GM18517 (cell line): ENCODE data around the gene ESRRG.

Source experiments
- ATAC-seq: cut with Tn5 transposase; IDR thresholded peaks from one replicate; pipeline ENCODE4 v1.9.1; 2021; ENCODE audit warnings: mild to moderate bottlenecking, moderate library complexity; ENCODE audit not compliant: unreplicated experiment

Gene ESRRG

DNA sequence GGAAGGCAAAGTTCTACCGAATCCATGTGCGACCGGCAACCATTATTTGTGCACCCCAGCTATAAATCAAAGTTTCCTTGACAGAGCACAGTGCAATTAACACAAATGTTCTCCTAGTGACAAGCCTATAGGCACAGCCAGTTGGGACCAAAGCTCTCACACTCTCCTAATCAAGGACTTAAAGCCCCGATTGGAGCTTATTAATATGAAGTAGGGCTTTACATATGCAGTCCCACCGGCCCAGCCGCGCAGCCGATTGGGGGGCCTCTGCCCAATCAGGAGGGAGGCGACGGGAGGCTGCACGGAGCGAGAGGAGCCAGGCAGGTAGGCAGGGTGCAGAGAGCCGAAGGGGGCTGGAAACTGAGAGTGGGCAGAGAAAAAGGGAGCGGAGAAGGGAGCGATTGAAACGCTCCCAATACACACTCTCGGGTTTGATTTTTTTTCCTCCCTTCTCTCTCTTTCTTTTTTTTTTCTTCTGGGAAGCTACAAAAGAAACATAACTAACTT, at the start of gene ESRRG:
ESRRG (minus strand) TSS at position 156 of the 507 bp plus-strand sequence; CDS start at position 26, 130 bp downstream.
- no peak for ATAC-seq

DNA sequence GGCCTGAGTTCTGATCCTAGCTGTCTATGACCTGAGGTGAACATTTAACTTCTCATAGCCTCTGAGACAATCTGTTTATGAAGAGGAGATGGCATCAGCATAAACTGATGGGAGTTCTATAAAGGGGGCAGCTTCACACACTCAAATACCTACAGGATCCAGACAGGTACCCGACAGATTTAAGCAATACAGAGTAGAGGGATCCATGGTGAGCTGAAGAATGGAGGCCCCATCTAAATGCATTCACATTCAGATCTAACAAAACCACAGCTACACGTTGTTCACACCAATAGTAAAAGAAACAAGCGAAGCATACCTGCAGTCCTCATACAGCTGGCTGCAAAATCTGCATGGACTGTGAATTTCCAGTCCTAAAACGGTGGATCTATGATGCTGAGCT, 48.7 kb upstream of the ESRRG start:
- no peak for ATAC-seq

DNA sequence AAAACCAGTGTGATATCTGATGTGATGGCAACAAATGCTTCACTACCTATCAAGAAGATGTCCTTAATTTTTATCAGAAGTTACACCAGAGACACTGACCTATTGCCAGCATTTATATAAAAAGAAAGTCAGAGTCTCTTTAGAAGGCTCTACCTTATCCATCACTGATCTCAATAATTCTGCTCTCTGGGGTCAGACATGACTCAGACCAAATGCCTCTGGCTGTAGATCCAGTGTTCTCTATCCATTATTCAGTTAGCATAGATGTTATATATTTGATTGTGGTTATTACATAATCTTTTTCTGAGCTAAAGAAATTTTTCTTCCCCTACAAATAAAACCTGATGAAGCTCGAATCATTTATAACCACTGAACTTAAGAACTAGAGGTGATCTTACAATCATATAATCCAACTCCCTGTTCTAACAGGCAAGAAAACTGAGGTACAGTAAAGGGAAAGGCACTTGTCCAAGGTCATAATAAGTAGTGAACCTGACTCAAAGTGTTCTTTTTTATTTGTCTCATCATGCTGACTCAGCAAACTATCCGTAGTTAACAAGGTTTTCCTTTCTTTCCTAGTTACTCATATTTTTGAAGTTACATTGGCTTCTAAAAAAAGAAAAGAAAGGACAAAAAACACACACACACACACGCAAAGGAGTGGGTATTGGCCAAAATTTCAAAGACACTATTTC, 43.6 kb upstream of the ESRRG start:
- no peak for ATAC-seq

DNA sequence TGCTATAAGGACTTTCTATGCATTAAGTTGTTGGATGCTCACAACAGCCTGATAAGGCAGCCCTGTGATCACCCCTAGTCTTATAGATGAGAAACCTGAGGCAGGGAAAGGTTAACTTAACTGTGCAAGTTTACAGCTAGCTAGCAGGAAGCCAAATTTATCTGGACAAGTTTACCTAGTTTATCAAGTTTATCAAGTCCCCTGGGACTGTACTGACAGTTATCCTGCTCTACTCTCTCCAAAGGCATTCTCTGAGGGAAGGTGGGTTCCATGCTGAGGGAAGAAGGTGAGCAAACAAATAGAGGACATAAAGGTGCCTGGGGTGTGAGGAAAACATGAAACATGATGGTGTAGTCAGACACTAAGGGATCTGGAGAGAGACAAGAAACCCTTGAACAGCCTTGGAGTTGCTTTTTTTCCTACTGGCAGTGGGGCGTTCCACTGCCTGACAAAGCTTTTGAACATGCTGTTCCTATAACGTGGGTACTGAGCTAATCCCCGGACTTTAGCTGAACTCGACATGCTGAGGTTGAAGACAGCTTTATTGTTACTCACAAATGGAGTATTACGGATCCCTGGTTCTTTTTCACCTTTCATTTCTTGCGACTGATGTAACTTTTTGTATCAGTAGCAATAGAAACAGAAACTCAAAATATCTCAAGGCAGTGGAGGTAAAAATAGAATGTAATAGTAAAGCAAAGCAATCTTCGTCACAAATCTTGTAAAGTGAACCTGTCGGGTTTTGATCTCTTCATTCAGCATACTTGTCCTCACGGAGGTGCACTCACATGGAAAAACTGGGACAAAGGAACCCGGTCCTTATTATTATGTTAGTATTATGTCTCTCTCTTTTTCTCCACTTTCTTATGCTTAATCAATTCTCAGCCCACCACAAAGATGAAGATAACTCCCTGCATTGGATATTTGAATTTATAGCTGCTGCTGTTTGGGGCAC, 42.4 kb upstream of the ESRRG start:
- no peak for ATAC-seq

DNA sequence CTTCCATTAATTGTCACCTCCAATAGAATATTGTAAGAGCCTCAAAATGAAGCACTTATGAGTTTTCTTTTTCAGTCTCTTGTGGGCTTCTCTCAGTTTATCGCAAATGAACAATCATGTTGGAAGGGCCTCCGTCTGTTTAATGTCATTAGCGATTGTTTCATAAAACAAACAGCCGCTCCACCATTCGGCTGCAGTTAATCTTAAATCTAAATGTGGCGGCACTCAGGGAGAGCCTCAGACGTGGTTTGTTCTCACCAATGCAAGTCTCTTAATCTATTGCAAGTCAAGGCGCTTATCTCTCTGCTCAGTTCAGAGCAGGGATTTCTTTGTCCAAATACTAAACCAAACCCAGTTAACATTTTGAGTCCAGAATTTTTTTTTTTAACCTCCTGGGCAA, 34.9 kb upstream of the ESRRG start:
- ATAC-seq: no peak

DNA sequence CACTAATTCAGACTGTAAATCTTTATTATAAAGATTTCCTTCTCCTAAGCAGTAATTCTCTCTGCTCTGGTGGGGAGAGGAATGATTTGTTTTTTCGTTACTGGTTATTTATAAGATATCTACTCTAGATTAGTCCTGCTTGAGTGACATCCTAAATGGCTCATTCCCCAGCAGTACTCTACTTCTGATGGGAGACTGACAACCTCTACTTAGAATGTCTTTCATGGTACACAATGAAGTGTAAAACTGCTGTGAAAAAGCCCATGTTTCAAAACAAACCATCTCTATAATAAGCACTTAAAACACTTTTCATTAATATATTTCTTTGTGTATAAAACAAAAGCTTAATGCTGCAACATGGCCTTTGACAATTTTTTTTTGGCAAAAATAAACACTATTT, 33.9 kb upstream of the ESRRG start:
- no peak for ATAC-seq

DNA sequence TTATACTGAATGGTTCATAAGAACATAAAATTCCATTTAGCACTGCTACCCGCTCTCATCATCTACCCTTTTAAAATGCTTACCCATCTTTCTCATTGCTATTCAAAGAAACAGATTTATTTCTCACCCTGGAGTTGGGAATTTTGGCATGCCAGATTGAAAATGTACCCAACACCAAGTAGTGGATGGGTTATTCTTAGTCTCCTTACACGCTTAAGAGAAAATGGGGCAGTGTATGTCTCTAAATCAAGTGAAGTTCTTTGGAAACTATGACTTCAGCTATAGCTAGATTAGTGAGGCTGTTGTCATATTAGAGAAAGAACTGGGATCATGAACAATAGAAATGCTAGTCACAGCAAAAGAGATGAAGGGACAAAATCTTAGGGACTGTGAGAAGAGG, 27.7 kb upstream of the ESRRG start:
- no peak for ATAC-seq

DNA sequence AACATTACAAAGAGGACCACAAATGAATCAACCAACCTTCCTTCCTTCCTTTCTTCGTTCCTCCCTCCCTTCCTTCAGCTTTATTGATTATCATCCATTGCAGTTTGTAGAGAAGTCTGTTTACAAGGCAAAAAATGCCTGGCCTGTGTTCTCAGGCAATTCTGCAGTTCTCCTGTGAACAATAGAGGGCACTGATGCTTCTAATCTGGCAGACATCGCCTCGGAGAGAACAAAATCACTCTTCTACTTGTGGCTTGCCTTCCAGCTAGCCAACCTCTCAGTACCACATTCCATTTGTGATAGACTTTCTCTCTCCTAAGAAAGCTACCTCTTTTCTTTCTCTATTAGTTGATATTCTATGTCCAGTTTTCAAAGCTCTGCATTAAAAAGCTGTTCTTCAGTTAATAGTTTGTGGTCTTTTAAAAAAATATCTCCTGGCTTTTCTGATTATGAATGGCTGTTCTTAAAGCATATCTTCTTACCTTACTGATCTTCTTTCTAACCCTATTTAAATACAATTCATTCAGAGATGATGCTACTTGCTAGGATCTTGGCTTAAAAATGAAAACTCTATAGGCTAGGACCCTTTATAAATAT, 26.9 kb upstream of the ESRRG start:
- no peak for ATAC-seq

DNA sequence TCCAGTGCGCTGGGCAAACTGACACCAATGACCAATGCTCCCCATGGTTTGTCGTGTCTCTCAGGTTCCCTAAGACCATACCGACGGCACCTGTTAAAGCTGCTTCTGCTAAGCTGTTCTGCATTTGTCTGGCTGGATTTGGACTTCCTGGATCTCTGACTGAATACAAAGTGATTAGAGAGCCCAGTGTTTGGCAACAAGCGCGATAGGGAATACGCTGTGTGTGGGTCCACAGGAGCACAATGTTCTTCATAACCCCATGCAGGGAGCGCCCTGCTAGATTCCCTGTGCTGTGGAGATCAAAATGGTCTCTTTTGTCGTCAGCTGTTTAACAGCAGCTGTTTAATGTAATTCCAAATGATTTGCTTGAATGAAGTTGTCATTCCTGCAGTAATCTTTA, 26.0 kb upstream of the ESRRG start:
- ATAC-seq: no peak

DNA sequence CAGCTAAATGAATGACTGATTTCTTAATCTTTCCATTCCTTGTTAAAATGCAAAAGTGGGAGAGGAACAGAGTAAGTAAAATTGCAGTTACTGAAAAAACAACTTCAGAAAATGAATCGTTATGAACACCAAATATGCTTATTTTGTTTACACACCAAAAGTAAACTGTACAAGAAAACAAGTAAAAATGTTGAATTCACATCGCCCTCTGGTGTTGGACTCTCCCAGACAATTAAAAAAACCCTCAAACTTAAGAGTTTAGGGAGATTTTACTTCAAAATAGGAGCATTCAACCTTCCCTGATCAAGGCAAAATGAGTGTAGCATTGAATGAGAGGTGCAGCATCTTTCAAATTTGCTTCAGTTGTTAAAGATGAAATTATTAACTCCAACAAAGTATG, 19.4 kb upstream of the ESRRG start:
- ATAC-seq: no peak

DNA sequence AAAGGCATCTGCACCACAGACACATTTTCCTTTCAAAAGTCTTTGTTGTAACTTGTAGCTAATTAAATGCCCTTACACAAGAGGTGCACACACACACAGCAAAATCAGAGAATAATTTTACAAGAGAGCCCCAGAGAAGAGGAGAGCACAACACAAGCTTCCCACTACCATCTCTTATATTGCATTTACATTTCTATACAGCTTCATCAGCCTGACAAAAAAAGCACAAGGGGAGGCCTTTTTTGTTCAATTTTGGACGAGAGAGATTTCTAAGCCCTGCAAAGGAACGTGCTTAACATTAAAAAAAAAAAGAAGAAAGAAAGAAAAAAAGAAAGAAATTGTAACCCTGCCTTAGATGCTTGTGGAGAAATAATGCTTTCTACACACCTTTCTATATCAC, 17.1 kb upstream of the ESRRG start:
- ATAC-seq: no peak

DNA sequence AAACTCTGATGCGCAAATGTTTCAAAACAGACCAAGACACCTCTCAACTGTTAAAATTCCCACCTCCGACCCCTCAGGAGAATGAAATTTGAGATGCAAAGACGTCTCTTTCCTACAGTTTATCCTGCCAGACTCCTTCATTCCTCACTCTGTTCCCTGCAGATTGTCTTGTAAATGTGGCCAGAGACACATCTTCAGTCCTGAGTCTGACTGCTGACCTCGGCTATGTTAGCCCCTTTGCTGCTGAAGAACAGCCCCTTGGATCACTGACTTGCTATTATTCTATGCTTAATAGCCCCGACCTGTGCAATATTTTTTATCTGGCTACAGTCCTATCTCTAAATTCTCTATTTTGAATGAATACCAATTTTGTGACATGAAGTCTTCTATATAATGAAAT, 16.6 kb upstream of the ESRRG start:
- ATAC-seq: no peak

DNA sequence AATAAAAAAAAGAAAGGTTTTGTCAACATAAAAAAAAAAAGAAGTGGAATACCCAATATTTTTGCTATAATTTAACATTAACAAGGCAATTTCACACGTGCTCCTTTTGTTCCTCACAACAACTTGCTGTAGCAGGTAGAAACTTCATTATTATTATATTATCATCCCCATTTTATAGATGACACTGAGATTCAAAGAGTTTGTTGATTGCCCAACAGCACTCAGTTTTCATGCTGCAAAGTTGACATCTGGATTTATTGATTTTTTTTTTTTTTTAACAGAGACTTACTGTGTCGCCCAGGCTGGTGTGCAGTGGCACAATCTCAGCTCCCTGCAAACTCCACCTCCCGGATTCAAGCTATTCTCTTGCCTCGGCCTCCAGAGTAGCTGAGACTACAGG, 8.9 kb upstream of the ESRRG start:
- no peak for ATAC-seq

DNA sequence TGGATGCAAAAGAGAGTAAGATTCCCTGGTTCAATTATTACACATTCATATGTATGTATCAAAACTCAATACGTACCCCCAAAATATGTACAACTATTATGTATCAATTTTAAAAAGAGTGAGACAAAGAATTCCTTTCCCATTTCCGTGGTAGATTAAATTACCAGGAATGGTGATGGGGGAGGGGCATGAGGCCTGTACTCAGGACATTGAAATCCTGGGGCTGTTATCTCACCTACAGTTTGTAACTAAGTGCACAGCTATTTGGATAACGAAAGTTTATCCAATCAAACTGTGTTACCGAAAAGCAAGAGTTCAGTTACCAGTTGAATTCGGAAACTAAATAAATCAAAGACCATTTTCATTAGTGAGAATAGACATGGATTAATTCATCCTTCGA, 8.3 kb upstream of the ESRRG start:
- ATAC-seq: no peak

DNA sequence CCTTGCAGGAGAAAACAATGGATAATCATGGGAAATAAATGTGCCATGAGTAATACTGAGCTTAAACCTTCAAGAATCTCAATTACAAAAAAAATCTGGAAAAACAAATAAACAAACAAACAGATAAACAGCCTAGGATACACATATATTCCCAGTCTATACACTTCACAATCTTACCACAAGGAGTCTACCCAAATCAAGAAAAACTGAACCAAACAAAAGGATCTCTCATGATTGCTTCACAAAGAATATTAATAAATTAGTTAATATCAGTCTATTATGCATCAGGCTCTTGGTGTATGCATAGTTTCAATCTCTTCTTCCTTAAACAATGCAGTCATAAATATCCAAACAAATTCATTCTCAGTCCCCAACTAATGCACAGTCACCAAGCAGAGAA, 3.2 kb upstream of the ESRRG start:
- ATAC-seq: no peak

DNA sequence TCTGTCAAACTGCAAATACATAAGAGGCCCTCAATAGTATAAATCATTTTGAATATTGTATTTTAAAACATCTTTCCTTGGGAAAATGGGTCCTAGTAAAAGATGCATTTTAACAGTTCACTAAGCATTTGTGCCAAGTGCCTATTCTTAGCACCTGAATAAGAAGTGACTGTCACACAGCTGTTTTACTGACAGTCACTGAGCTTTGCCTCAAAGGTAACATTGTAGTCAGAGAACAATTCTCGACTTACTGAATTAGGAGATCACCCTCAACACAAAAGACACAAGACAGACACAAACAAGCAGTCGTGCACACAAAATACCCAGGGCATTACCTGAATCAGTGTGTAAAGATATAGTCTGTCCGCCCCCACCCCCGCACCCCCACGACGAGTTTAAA, 408 bp downstream of the ESRRG start:
- no peak for ATAC-seq

DNA sequence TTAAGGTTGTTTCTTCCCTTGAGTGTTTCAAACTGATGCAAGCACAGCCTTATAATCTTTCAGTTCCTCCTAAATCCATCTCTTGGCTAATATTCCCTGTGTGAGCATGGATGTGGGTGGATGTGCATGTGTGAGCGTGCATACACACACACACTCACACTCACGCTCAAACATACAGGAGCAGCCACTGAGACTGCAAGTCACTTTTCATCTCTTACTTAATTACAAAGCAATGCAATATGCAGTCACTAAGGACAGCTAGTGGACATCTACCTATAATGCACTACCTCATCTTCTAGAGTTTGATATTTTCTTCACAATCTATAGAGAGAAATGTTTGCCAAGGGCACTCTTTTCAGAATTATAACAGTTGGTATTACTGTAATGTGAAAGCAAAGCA, 1.4 kb downstream of the ESRRG start:
- ATAC-seq: no peak

DNA sequence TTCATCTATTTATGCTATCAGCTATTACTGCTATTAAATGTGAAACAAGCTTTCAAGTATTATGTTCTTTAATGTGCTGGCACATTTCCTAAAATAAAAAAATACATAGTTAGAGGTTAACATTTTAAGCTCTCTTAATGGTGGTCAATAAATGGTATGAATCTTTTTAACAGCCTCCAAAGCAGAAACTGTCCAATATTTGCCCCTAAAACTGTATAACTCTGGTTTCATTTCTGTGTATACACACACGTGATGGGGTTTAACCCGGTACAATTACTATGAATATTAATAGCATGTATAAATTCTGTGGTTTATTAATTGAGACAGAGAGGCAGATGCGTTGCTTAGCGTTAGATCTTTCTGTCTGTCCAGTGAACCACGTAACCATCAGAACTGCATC, 2.2 kb downstream of the ESRRG start:
- ATAC-seq: no peak

DNA sequence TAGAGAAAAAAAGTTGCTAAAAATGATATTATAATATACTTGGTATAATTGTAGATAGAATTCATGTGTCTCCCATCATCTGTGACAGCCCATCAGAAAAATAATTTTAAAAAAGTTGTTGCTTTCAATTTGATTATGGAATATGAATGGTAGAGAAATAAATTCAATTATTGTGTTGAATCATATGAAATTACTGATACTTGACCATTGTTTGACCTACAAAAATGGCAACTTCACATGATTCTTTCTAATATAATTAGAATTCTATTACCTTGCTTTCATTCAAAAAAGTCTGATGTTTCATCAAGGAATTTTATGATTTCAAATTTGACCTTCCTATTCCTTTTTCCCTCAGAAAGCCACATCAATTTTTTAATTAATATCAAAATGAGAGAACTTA, 11.5 kb downstream of the ESRRG start:
- ATAC-seq: no peak

DNA sequence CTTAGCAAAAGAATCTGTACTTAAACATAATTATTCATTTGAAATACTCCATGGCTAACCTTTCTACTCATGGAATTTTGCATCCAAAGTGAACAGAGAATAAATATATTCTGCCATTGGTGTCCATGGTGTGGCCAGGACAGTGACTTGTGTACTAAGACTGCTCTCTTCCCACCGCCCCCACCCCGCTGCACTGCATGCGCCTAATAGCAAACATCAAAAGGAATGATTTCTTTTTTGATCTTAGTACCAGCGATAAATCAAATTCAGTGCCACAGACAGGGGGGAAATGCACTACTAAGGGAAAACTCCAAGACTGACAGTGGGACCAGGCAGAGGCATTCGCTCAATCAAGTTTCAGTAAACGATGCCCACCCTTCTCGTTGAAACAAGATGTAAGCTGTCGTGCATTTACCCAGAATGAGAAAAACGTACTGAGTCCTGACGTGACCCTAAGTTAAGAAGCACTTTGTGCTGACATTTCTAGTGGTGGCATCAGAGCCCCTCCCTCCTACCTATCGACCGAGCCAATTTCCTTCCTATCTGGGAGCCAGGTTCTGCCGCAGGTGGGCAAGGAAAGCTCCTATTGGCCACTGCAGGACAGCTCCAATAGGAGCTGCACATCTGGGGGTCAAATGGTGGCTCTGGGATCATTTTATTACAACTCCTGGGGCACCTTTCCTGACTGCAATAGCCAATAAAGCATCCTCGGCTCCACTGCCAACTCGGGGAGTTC, 12.5 kb downstream of the ESRRG start:
- ATAC-seq: no peak

DNA sequence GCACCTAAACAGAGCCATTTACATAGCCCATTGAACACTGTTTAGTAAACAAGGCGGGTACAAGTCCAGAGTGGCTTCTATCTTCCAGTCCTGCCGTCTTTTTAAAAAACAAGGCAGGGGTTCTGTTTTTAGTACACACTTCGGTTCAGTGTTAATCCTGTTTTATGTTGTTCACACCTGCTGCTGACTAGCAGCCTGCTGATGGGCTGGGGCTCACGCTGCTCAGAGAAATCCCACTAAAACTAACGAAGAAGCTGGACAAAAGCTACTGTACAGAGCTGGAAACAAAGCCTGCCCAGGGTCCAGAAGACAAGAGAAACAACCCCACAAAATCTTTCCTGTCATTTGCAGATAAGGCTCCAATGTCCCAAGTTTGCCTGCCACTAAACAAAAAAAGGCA, 13.2 kb downstream of the ESRRG start:
- no peak for ATAC-seq
